Small intestine (tissue), 7 donors: ENCODE results near the gene TP53BP1. TPM values are rescaled to one million over a fixed set of nuclear protein-coding genes. Genes with fewer than 3 reads are reported as not detected.

Source experiments
- DNase-seq, 2 donors: peaks; one replicate each; pipeline versions ENCODE4 v3.0.0 to v3.0.0-alpha.2; 2013
- FAIRE-seq: peaks from 2 replicates; lab custom pipeline; 2012; peaks lifted over from hg19 to GRCh38; lab: Jason Lieb, UNC
- H3K27ac ChIP-seq, 3 donors: one replicate each; pipeline ENCODE4 v1.5.1; 2013; ENCODE audit warnings: low read length in 2 of 3, mild to moderate bottlenecking in 2 of 3, control low read depth in 1 of 3, inconsistent platforms in 1 of 3, low read depth in 1 of 3, moderate library complexity in 1 of 3
- H3K27me3 ChIP-seq, 3 donors: one replicate each; pipeline ENCODE4 v1.6.1; 2013; ENCODE audit warnings: low read length in 3 of 3, inconsistent platforms in 1 of 3; ENCODE audit not compliant: control insufficient read depth in 3 of 3, insufficient read depth in 3 of 3
- H3K36me3 ChIP-seq, 3 donors: one replicate each; pipeline ENCODE4 v1.6.1; 2013; ENCODE audit warnings: low read length in 3 of 3, inconsistent platforms in 1 of 3, low read depth in 1 of 3, mild to moderate bottlenecking in 1 of 3, moderate library complexity in 1 of 3; ENCODE audit not compliant: control insufficient read depth in 3 of 3, insufficient read depth in 2 of 3
- H3K4me1 ChIP-seq, 3 donors: one replicate each; pipeline ENCODE4 v1.6.1; 2013; ENCODE audit warnings: low read length in 2 of 3, inconsistent platforms in 1 of 3, low read depth in 1 of 3, mild to moderate bottlenecking in 1 of 3, moderate library complexity in 1 of 3; ENCODE audit not compliant: control insufficient read depth in 3 of 3, insufficient read depth in 2 of 3
- H3K4me3 ChIP-seq, 3 donors: one replicate each; pipeline ENCODE4 v1.5.1; 2013; ENCODE audit warnings: low read length in 3 of 3, control low read depth in 1 of 3, inconsistent platforms in 1 of 3, low read depth in 1 of 3, mild to moderate bottlenecking in 1 of 3, moderate library complexity in 1 of 3
- H3K9me3 ChIP-seq, 2 donors: one replicate each; pipeline ENCODE4 v1.6.1; 2013; ENCODE audit warnings: low read depth in 1 of 2, low read length in 1 of 2; ENCODE audit not compliant: control insufficient read depth in 2 of 2, insufficient read depth in 1 of 2
- WGBS, 3 donors: extraction: QIAGEN DNeasy Blood & Tissue Kit; methylation state at CpG; one replicate each; pipeline ENCODE4 v1.1.7; 2013; 5-methylcytosine and 5-hydroxymethylcytosine counted together
- polyA plus RNA-seq, 4 donors: library from polyadenylated mRNA; stranded (reverse) in 3 of 4; unstranded in 1 of 4; fragments of 200-250 nt in 3 of 4; fragments of 120-200 nt in 1 of 4; gene quantifications; one replicate each; pipeline versions ENCODE4 v1.2.1 to v1.2.3, GENCODE V29; 2013
- donor health status: healthy with polysubstance abuse.
- donor health status: control.
- donor health status: control.
- donor health status: Bipolar disorder and iron deficiency.
- donor health status: healthy.

The TP53BP1 gene
- polyA plus RNA-seq, 4 donors: 1.1 to 28.5 (median 5.6) TPM

- DNase-seq (no peak), FAIRE-seq (no peak)
- Histone ChIP-seq H3K9me3 (no peaks in the 10 kb centered on the region), H3K27ac (peak overlapping the region in 2 of 3 donors; percentile 34 to 59), H3K27me3 (peaks cover 0 to 3% (median 0%) of the 10 kb centered on the region in 3 donors), H3K4me3 (peak overlapping the region in 1 of 3 donors; percentile 54), H3K36me3 (peaks cover 0 to 7% (median 0%) of the 10 kb centered on the region in 3 donors), H3K4me1 (peaks cover 0 to 33% (median 0%) of the 10 kb centered on the region in 3 donors)
- WGBS, 3 donors: 34 to 48% (median 40%) methylated on average over 4 of the region's 4 CpGs
These were observed 23.9 kb upstream of the TP53BP1 start for GRCh38 chr15:43516801-43517353.

- DNase-seq: no peak
- peaks cover 0 to 38% (median 0%) of the 10 kb centered on the region in 3 donors for H3K4me1 ChIP-seq
- 42 to 64% (median 59%) methylated on average over 5 of the region's 5 CpGs for WGBS, 3 donors
- FAIRE-seq: no peak
- H3K4me3 ChIP-seq: no peak overlapping the region
- H3K27ac ChIP-seq: no peak overlapping the region
- H3K36me3 ChIP-seq: peaks cover 0 to under 1% (median 0%) of the 10 kb centered on the region in 3 donors
- no peaks in the 10 kb centered on the region for H3K9me3 ChIP-seq
- H3K27me3 ChIP-seq: peaks cover 0 to 9% (median 0%) of the 10 kb centered on the region in 3 donors
These were observed 23.2 kb upstream of the TP53BP1 start for GRCh38 chr15:43516185-43516584.

- no peaks in the 10 kb centered on the region for H3K36me3 ChIP-seq
- DNase-seq: no peak
- H3K27ac ChIP-seq: no peak overlapping the region
- H3K9me3 ChIP-seq: no peaks in the 10 kb centered on the region
- no peak overlapping the region for H3K4me3 ChIP-seq
- 44 to 56% (median 55%) methylated on average over 2 of the region's 2 CpGs for WGBS, 3 donors
- H3K4me1 ChIP-seq: peaks cover 0 to 41% (median 0%) of the 10 kb centered on the region in 3 donors
- peaks cover 0 to 11% (median 0%) of the 10 kb centered on the region in 3 donors for H3K27me3 ChIP-seq
- FAIRE-seq: no peak
These were observed 22.8 kb upstream of the TP53BP1 start for GRCh38 chr15:43515741-43516140.

- H3K4me3 ChIP-seq: no peak overlapping the region
- WGBS, 3 donors: 57 to 60% (median 59%) methylated on average over 4 of the region's 4 CpGs
- H3K27me3 ChIP-seq: peaks cover 0 to 11% (median 0%) of the 10 kb centered on the region in 3 donors
- FAIRE-seq (no peak), DNase-seq (peak in 1 of 2 donors; percentile 35)
- H3K27ac ChIP-seq: peak overlapping the region in 1 of 3 donors; percentile 0
- H3K9me3 ChIP-seq: no peaks in the 10 kb centered on the region
- H3K4me1 ChIP-seq: peaks cover 0 to 48% (median 0%) of the 10 kb centered on the region in 3 donors
- H3K36me3 ChIP-seq: no peaks in the 10 kb centered on the region
These were observed 21.5 kb upstream of the TP53BP1 start for GRCh38 chr15:43514241-43515057.

- Histone ChIP-seq H3K4me3 (no peak overlapping the region), H3K36me3 (no peaks in the 10 kb centered on the region), H3K27ac (peak overlapping the region in 1 of 3 donors; percentile 0), H3K4me1 (peaks cover 0 to 50% (median 0%) of the 10 kb centered on the region in 3 donors), H3K27me3 (peaks cover 0 to 11% (median 0%) of the 10 kb centered on the region in 3 donors), H3K9me3 (no peaks in the 10 kb centered on the region)
- DNase-seq: no peak
- 55 to 91% (median 74%) methylated on average over 1 of the region's 1 CpG for WGBS, 3 donors
- no peak for FAIRE-seq
These were observed 20.6 kb upstream of the TP53BP1 start for GRCh38 chr15:43513550-43513949.

GRCh38 chr15:43511012-43511885 lies 18.3 kb upstream of the TP53BP1 start:
- 4 to 10% (median 8%) methylated on average over 35 to 39 of the region's 39 CpGs for WGBS, 3 donors
- no peak for FAIRE-seq
- H3K27ac ChIP-seq: peak overlapping the region in 1 of 3 donors; percentile 5

GRCh38 chr15:43510200-43511011 lies 17.4 kb upstream of the TP53BP1 start:
- peaks cover 0 to 24% (median 0%) of the 10 kb centered on the region in 3 donors for H3K4me1 ChIP-seq
- H3K36me3 ChIP-seq: no peaks in the 10 kb centered on the region
- peaks cover 0 to 11% (median 0%) of the 10 kb centered on the region in 3 donors for H3K27me3 ChIP-seq
- H3K4me3 ChIP-seq: peak overlapping the region; percentile 16 to 58 (median 44)
- FAIRE-seq: no peak
- H3K27ac ChIP-seq: peak overlapping the region in 2 of 3 donors; percentile 76 to 88
- DNase-seq: peak; percentile 97 to 99
- no peaks in the 10 kb centered on the region for H3K9me3 ChIP-seq
- 1 to 2% (median 1%) methylated on average over 35 to 41 of the region's 41 CpGs for WGBS, 3 donors

More at GRCh38 chr15:43511012-43511885, 18.3 kb upstream of the TP53BP1 start:
- H3K9me3 ChIP-seq: no peaks in the 10 kb centered on the region
- no peaks in the 10 kb centered on the region for H3K36me3 ChIP-seq
- peaks cover 0 to 11% (median 0%) of the 10 kb centered on the region in 3 donors for H3K27me3 ChIP-seq
- H3K4me1 ChIP-seq: peaks cover 0 to 29% (median 0%) of the 10 kb centered on the region in 3 donors
- DNase-seq: peak; percentile 31 to 32
- H3K4me3 ChIP-seq: peak overlapping the region in 2 of 3 donors; percentile 44 to 46
